Measurements from ENCODE around the gene PSMG3. TPM values are rescaled to one million over a fixed set of nuclear protein-coding genes. Genes with fewer than 3 reads are reported as not detected.

The PSMG3 gene
- total RNA-seq, 4 donors from 2014 or later, result 26.8 to 33.2 (median 29.3) TPM

DNA sequence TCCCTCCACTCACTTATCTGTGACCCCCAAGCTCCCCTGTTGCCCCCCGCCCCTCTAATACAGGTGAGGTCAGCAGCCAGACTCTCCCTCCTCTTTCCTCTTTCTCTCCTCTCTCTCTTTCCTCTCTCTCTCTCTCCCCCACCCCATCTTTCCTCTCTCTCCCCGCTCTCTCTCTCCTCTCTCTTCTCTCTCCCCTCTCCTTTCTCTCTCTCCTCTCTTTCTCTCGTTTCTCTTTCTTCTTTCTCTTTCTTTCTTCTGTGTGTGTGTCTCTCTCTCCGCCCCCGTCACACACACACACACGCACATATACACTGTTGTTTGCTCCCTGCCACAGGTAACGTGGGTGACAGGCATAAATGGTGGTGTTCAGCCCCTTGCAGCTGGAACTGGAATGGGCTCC is 37.2 kb upstream of the PSMG3 start:
- 55% methylated on average over 7 of the region's 7 CpGs for WGBS
- no peak for TF ChIP-seq POLR2AphosphoS5 (IDR thresholded peaks at IDR 0.05)
- TF ChIP-seq, protein P1, sequence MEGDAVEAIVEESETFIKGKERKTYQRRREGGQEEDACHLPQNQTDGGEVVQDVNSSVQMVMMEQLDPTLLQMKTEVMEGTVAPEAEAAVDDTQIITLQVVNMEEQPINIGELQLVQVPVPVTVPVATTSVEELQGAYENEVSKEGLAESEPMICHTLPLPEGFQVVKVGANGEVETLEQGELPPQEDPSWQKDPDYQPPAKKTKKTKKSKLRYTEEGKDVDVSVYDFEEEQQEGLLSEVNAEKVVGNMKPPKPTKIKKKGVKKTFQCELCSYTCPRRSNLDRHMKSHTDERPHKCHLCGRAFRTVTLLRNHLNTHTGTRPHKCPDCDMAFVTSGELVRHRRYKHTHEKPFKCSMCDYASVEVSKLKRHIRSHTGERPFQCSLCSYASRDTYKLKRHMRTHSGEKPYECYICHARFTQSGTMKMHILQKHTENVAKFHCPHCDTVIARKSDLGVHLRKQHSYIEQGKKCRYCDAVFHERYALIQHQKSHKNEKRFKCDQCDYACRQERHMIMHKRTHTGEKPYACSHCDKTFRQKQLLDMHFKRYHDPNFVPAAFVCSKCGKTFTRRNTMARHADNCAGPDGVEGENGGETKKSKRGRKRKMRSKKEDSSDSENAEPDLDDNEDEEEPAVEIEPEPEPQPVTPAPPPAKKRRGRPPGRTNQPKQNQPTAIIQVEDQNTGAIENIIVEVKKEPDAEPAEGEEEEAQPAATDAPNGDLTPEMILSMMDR (IDR thresholded peaks at IDR 0.05), result no peak
- no peak for TF ChIP-seq POLR2A (IDR thresholded peaks at IDR 0.05; ENCODE audit: low read depth)
- no peak for TF ChIP-seq EP300 (IDR thresholded peaks at IDR 0.05)
- intact Hi-C loops (cut with DNase I), result no loop called here

DNA sequence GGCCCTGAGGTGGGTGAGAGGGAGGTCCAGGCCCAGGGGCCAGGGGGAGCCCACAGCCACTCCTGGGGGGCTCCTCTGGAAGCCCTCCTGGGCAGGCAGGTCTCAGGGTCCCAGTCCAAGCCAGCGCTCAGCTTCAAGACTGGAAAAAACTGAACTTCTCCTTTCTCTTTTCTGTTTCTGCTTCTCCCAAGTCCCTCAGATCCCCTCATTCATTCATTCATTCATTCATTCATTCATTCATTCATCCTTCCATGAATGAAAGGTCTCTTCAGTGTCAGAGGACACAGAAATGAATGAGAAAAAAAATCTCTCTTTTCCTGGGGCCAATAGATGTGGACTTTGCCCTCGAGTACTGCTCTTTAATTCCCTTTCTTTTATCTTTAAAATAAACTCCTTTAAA is 34.6 kb upstream of the PSMG3 start:
- no peak for DNase-seq (ENCODE audit: extremely low spot score)
- Histone ChIP-seq H3K27me3 (peaks cover 0 to 90% (median 4%) of the 10 kb centered on the region in 4 donors), H3K4me1 (no peaks in the 10 kb centered on the region), H3K27ac (replicated peaks in 1 of 4) (no peak overlapping the region), H3K4me3 (no peak overlapping the region), H3K9me3 (no peaks in the 10 kb centered on the region), H3K36me3 (no peaks in the 10 kb centered on the region)
- intact Hi-C loops (cut with DNase I), result no loop called here
- WGBS, result 67% methylated on average over 2 of the region's 2 CpGs
- TF ChIP-seq EP300 (IDR thresholded peaks at IDR 0.05), result no peak
- no peak for TF ChIP-seq POLR2A (IDR thresholded peaks at IDR 0.05; ENCODE audit: low read depth)
- no peak for TF ChIP-seq POLR2AphosphoS5 (IDR thresholded peaks at IDR 0.05)
- TF ChIP-seq, protein P1 (IDR thresholded peaks at IDR 0.05), result no peak

More for the DNA sequence above, 37.2 kb upstream of the PSMG3 start:
- Histone ChIP-seq H3K4me1 (no peaks in the 10 kb centered on the region), H3K9me3 (no peaks in the 10 kb centered on the region), H3K27me3 (peaks cover 0 to 79% (median 4%) of the 10 kb centered on the region in 4 donors), H3K36me3 (no peaks in the 10 kb centered on the region), H3K27ac (replicated peaks in 1 of 4) (no peak overlapping the region), H3K4me3 (no peak overlapping the region)
- DNase-seq (ENCODE audit: extremely low spot score), result no peak

DNA sequence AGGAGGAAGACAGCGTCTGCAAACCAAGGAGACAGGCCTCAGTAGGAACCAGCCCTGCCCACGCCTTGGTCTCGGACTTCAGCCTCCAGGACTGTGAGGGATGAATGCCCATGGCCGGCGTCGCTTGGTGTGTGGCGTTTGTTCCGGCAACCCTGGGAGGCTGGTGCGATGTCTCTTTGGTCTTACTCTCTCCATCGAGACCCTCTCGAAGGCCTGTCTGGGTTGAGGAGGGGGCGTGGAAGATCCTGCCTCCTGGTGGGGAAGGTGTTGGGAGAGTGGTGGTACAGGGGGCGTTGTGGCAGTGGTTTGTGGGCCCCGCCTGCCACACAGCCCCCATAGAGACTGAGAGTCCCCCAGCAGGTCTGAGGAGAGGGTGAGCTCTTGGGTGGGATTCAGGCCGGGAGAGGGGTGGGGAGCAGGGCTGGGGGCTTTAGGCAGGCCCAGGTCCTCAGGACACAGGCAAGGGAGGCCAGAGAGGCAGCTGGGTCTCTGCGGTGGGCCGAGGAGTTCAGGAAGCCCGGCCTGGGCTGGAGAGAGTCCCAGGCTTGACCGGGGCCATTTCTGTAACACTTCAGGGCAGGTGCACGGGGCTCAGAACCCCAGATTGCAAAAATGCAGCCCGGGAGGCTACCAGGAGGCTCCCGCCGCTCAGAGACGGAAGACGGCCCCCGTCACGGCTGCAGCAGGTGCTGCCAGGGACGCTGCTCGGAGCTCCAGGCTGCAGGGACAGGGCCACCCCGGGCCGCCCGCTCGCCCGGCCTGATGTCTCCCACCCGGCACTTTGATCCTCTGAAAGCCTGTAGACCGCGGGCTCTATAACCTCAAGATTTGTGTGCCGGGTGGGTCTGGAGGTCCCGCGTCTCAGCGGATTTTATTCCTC is 33.8 kb upstream of the PSMG3 start:
- no peak for DNase-seq (ENCODE audit: extremely low spot score)
- 79% methylated on average over 31 of the region's 41 CpGs for WGBS
- intact Hi-C loops (cut with DNase I), result no loop called here
- TF ChIP-seq POLR2A (IDR thresholded peaks at IDR 0.05; ENCODE audit: low read depth) (no peak), EP300 (IDR thresholded peaks at IDR 0.05) (no peak), POLR2AphosphoS5 (IDR thresholded peaks at IDR 0.05) (no peak)
- TF ChIP-seq, protein P1 (IDR thresholded peaks at IDR 0.05), result no peak
- no peak overlapping the region for H3K27ac ChIP-seq (replicated peaks in 1 of 4)
- H3K27me3 ChIP-seq, result peaks cover 0 to 89% (median 4%) of the 10 kb centered on the region in 4 donors
- no peaks in the 10 kb centered on the region for H3K36me3 ChIP-seq
- no peak overlapping the region for H3K4me3 ChIP-seq
- H3K4me1 ChIP-seq, result no peaks in the 10 kb centered on the region
- no peaks in the 10 kb centered on the region for H3K9me3 ChIP-seq

DNA sequence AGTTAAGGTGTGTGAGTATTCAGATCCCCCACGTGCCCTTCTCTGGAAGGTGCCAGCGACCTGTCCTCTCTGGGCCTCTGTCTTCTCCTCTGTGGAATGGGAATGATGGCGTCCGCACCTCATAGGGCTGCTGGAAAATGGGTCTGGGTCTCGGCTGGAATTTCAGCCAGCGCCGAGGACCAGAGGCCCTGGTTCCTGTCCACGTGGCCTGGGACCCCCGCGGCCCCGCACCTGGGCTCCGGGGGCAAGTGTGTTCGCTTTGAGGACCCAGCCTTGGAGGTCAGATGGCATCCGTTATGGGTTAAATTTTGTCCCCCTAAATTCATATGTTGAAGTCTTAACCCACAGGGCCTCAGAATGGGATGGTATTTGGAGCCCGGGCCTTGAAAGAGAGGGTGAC is 32.6 kb upstream of the PSMG3 start:
- Histone ChIP-seq H3K9me3 (no peaks in the 10 kb centered on the region), H3K27ac (replicated peaks in 1 of 4) (no peak overlapping the region), H3K27me3 (peaks cover 0 to 89% (median 4%) of the 10 kb centered on the region in 4 donors), H3K4me1 (no peaks in the 10 kb centered on the region), H3K36me3 (no peaks in the 10 kb centered on the region), H3K4me3 (no peak overlapping the region)
- intact Hi-C loops (cut with DNase I), result no loop called here
- WGBS, result 93% methylated on average over 5 of the region's 15 CpGs
- TF ChIP-seq, protein P1 (IDR thresholded peaks at IDR 0.05), result no peak
- no peak for TF ChIP-seq POLR2AphosphoS5 (IDR thresholded peaks at IDR 0.05)
- TF ChIP-seq POLR2A (IDR thresholded peaks at IDR 0.05; ENCODE audit: low read depth), result no peak
- no peak for TF ChIP-seq EP300 (IDR thresholded peaks at IDR 0.05)
- DNase-seq (ENCODE audit: extremely low spot score), result no peak

All from esophagus muscularis mucosa (tissue), 4 donors.